Measurements from ENCODE around the gene PHF5A. TPM values are rescaled to one million over a fixed set of nuclear protein-coding genes. Genes with fewer than 3 reads are reported as not detected.

Gene PHF5A, protein sequence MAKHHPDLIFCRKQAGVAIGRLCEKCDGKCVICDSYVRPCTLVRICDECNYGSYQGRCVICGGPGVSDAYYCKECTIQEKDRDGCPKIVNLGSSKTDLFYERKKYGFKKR
- total RNA-seq (10 to 100 TPM; 27.8 to 63.9 (median 36.0) TPM), polyA plus RNA-seq (10 to 100 TPM; 22.4 to 25.8 TPM), total RNA-seq (24.5 reads per million, percentile 55 among the genes with 10 or more reads in this experiment)

DNA sequence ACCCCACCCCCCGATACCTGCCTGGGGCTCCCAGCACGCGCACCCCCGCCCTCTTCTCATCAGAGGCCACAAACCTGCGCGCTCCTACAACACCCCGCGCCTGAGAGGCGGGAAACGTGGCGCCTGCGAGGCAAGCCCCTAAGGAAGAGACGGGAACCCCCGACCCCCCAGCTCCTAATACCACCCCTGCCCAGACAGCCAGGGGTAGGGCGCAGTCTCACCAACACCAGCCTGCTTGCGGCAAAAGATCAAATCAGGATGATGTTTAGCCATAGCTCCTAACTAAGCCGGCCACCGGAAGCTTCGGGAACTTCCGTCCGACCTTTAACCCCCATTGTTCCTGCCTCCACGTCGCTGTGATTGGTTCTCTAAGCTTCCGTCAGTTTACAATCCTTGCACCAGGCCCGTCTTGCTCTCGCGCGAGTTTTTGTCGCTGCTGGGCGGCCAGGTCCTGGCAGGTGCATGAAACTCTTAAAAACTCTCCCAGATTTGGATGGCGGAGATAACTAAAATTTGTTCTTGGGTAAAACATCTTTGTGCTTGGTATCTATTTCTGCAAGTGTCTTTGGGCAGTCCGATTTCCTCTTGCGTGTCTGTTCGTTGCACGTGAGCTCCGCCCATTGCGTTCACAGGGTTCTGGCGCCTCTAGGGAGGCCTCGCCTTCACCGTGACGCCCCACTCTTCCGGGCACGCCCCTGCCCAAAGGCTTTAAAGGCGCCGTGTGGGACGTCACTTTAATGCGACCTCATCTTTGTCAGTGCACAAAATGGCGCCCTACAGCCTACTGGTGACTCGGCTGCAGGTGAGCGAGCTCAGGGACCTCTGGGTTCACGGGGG, at the start of gene PHF5A, which contains the start of gene ACO2:
Gene PHF5A, minus strand, starts transcription at position 312 of the 837 bp plus-strand sequence. Its CDS starts 39 bp downstream, at position 273.
Gene ACO2, plus strand, starts transcription at position 737 of the 837 bp plus-strand sequence. Its CDS starts 30 bp downstream, at position 767.
- Histone ChIP-seq H3K4me1 (ENCODE audit: control insufficient read depth in 2 of 2, insufficient read depth in 2 of 2, low read length in 2 of 2) (peaks cover 19 to 20% of the 10 kb centered on the region in 2 donors), H3K27ac (ENCODE audit: low read depth, low read length) (peak within 1 kb of the TSS; percentile 89), H3K9me3 (ENCODE audit: control insufficient read depth in 2 of 3, low read length in 3 of 3) (no peaks in the 10 kb centered on the region), H3K4me3 (ENCODE audit: low read length) (peak within 1 kb of the TSS; percentile 76), H3K36me3 (ENCODE audit: control insufficient read depth in 2 of 3, insufficient read depth in 3 of 3, low read length in 3 of 3) (peaks cover 14 to 48% (median 22%) of the 10 kb centered on the region in 3 experiments), H3K27me3 (ENCODE audit: control insufficient read depth in 2 of 2, insufficient read depth in 2 of 2, low read length in 2 of 2) (no peaks in the 10 kb centered on the region)
- peak; percentile 93 to 99 (median 98) for DNase-seq
- ChIA-PET POLR2A (interaction anchor here (0.6 to 4.8 kb wide), 30 partner anchors 9 to 1291 kb away, joined by 3 to 143 read pairs (median 4); partner anchors contain the start of genes PMM1, RANGAP1, RBX1 and ST13), CTCF (interaction anchor here (0.6 to 1.6 kb wide), 8 partner anchors 10 to 66 kb away, joined by 3 to 5 read pairs (median 3); partner anchors contain the start of gene TOB2)
- Mint-ChIP-seq H3K27me3 (no peaks in the 10 kb centered on the region), H3K9me3 (peaks cover 0 to 2% (median 0%) of the 10 kb centered on the region in 11 donors), H3K4me3 (peak within 1 kb of the TSS; percentile 88 to 94 (median 91)), H3K27ac (peak within 1 kb of the TSS; percentile 98 to 100 (median 99)), H3K36me3 (peaks cover 4 to 25% (median 21%) of the 10 kb centered on the region in 5 donors), H3K4me1 (peaks cover 18 to 75% (median 59%) of the 10 kb centered on the region in 7 donors)
- intact Hi-C loops (cut with micrococcal nuclease): loop anchor here (1.0 to 5.0 kb wide), 14 partner anchors 20 to 612 kb away; partner anchors contain the start of genes DESI1 (in 2 of the 2), POLR3H (in 2 of the 2), RANGAP1 (in 2 of the 2) and TEF (in 2 of the 2)
- peak; percentile 96 for ATAC-seq

DNA sequence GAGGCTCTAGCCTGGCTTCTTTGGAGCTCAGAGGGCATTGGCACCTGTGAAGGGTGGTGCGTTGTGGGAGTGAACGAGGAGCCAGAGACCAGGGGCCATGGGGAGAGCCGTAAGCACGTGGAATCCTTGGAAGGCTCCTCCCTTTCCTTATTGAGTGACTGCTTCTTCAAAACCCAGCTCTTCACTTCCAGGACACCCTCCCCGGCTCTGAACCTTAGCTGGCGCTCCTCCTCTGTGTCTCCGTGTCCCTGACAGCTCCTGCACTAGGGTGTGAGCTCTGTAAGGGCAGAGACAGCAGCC, 49.5 kb upstream of the PHF5A start:
- ChIA-PET POLR2A (interaction anchor here (0.8 to 1.4 kb wide), 3 partner anchors 9 to 49 kb away, joined by 3 read pairs; partner anchors contain the start of gene ACO2), CTCF (interaction anchor here (0.6 to 5.3 kb wide), 5 partner anchors 49 to 212 kb away, joined by 3 to 67 read pairs (median 4); partner anchors contain the start of genes ACO2 and PHF5A)
- H3K27me3 Mint-ChIP-seq: no peaks in the 10 kb centered on the region
- Histone ChIP-seq H3K27me3 (ENCODE audit: control insufficient read depth in 2 of 2, insufficient read depth in 2 of 2, low read length in 2 of 2) (no peaks in the 10 kb centered on the region), H3K27ac (ENCODE audit: low read depth, low read length) (no peak overlapping the region), H3K4me3 (ENCODE audit: low read length) (no peak overlapping the region), H3K9me3 (ENCODE audit: control insufficient read depth in 2 of 3, low read length in 3 of 3) (no peaks in the 10 kb centered on the region), H3K4me1 (ENCODE audit: control insufficient read depth in 2 of 2, insufficient read depth in 2 of 2, low read length in 2 of 2) (no peaks in the 10 kb centered on the region), H3K36me3 (ENCODE audit: control insufficient read depth in 2 of 3, insufficient read depth in 3 of 3, low read length in 3 of 3) (peaks cover 4 to 77% (median 8%) of the 10 kb centered on the region in 3 experiments)
- H3K4me1 Mint-ChIP-seq: peaks cover 0 to 5% (median 2%) of the 10 kb centered on the region in 7 donors
- peaks cover 0 to 2% (median 0%) of the 10 kb centered on the region in 11 donors for H3K9me3 Mint-ChIP-seq
- DNase-seq (no peak), ATAC-seq (no peak)
- no peak overlapping the region for H3K4me3 Mint-ChIP-seq
- H3K27ac Mint-ChIP-seq: no peak overlapping the region
- peaks cover 0 to 14% (median 3%) of the 10 kb centered on the region in 5 donors for H3K36me3 Mint-ChIP-seq
- intact Hi-C loops (cut with micrococcal nuclease): no loop called here

DNA sequence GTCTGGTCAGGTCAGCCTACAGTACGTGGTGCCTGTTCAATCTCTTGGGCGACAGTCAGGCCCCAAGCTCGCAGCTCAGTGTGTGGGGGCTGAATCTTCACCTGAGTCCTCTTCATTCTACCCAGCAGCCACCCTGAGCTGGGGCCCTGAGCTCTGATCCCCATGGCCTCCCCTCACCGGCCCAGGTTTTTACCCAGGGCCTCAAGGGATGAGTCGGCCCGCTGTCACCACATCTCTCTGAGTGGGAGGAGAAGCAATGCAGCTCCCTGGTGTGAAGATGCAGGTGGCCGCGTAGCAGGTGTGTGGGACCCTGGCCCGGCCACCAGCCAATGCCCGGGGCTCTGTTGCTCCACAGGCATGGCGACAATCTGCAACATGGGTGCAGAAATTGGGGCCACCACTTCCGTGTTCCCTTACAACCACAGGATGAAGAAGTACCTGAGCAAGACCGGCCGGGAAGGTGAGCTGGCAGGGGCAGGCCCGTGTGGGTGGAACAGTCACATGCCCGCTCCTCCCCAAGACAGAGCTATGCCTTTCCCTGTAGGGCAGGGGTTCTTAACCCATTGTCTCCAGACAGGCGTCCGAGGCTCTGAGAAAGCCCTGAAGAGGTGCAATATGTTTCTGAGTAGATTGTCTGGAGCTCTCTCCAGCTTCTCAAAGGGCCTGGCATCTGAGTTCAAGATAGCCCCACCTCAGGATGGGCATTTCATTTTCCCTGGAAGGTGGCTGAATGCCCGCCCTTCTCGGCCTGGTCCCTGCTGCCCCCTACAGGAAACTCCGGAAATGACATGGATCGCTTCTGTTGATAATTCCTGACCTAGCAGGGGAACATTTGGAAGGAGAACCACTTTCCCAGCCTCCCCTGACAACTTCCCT, 48.9 kb upstream of the PHF5A start:
- intact Hi-C loops (cut with micrococcal nuclease): loop anchor here (1.0 kb wide), 1 partner anchor 114 kb away; no protein-coding TSS in a partner anchor
- H3K27ac ChIP-seq (ENCODE audit: low read depth, low read length): no peak overlapping the region
- DNase-seq (peak in 3 of 9 donors; percentile 26 to 43 (median 41)), ATAC-seq (no peak)
- H3K4me3 Mint-ChIP-seq: no peak overlapping the region
- ChIA-PET POLR2A (interaction anchor here (0.8 to 1.4 kb wide), 2 partner anchors 13 to 48 kb away, joined by 3 read pairs; partner anchors contain the start of gene ACO2), CTCF (interaction anchor here (0.6 to 5.3 kb wide), 4 partner anchors 49 to 412 kb away, joined by 3 to 67 read pairs (median 4); partner anchors contain the start of genes ACO2 and PHF5A)
- peaks cover 0 to 2% (median 0%) of the 10 kb centered on the region in 7 donors for H3K4me1 Mint-ChIP-seq
- no peaks in the 10 kb centered on the region for H3K9me3 ChIP-seq (ENCODE audit: control insufficient read depth in 2 of 3, low read length in 3 of 3)
- H3K9me3 Mint-ChIP-seq: peaks cover 0 to 2% (median 0%) of the 10 kb centered on the region in 11 donors
- H3K36me3 ChIP-seq (ENCODE audit: control insufficient read depth in 2 of 3, insufficient read depth in 3 of 3, low read length in 3 of 3): peaks cover 4 to 77% (median 8%) of the 10 kb centered on the region in 3 experiments
- H3K4me1 ChIP-seq (ENCODE audit: control insufficient read depth in 2 of 2, insufficient read depth in 2 of 2, low read length in 2 of 2): no peaks in the 10 kb centered on the region
- H3K27me3 ChIP-seq (ENCODE audit: control insufficient read depth in 2 of 2, insufficient read depth in 2 of 2, low read length in 2 of 2): no peaks in the 10 kb centered on the region
- no peaks in the 10 kb centered on the region for H3K27me3 Mint-ChIP-seq
- peaks cover 0 to 17% (median 5%) of the 10 kb centered on the region in 5 donors for H3K36me3 Mint-ChIP-seq
- H3K4me3 ChIP-seq (ENCODE audit: low read length): no peak overlapping the region
- peak overlapping the region in 1 of 9 donors; percentile 14 for H3K27ac Mint-ChIP-seq

DNA sequence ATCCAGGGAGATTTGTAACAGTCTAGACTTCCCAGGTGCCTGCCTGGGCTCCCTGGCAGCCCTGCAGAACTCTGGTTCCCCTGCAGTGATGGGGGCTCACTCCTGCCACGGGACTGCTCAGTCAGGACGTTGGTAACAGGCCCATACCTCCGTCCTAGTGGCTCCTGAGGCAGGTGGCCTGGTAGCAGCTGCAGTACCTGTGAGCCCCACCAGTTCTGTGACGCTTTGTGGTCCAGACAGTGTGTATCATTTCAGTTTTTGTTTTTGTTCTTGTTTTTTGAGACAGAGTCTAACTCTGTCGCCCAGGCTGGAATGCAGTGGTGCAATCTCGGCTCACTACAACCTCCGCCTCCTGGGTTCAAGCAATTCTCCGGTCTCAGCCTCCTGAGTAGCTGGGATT, 48.0 kb upstream of the PHF5A start:
- peaks cover 4 to 86% (median 8%) of the 10 kb centered on the region in 3 experiments for H3K36me3 ChIP-seq (ENCODE audit: control insufficient read depth in 2 of 3, insufficient read depth in 3 of 3, low read length in 3 of 3)
- no peaks in the 10 kb centered on the region for H3K4me1 ChIP-seq (ENCODE audit: control insufficient read depth in 2 of 2, insufficient read depth in 2 of 2, low read length in 2 of 2)
- ATAC-seq (no peak), DNase-seq (no peak)
- H3K4me3 Mint-ChIP-seq: no peak overlapping the region
- peaks cover 0 to 19% (median 6%) of the 10 kb centered on the region in 5 donors for H3K36me3 Mint-ChIP-seq
- ChIA-PET POLR2A (no interaction called here), CTCF (interaction anchor here (5.3 kb wide), 1 partner anchor 114 kb away, joined by 67 read pairs; no protein-coding TSS in a partner anchor)
- peaks cover 0 to 2% (median 0%) of the 10 kb centered on the region in 11 donors for H3K9me3 Mint-ChIP-seq
- no peaks in the 10 kb centered on the region for H3K9me3 ChIP-seq (ENCODE audit: control insufficient read depth in 2 of 3, low read length in 3 of 3)
- no peaks in the 10 kb centered on the region for H3K27me3 ChIP-seq (ENCODE audit: control insufficient read depth in 2 of 2, insufficient read depth in 2 of 2, low read length in 2 of 2)
- H3K27ac Mint-ChIP-seq: peak overlapping the region in 1 of 9 donors; percentile 19
- intact Hi-C loops (cut with micrococcal nuclease): no loop called here
- H3K27me3 Mint-ChIP-seq: no peaks in the 10 kb centered on the region
- no peak overlapping the region for H3K4me3 ChIP-seq (ENCODE audit: low read length)
- peaks cover 0 to 2% (median 0%) of the 10 kb centered on the region in 7 donors for H3K4me1 Mint-ChIP-seq
- no peak overlapping the region for H3K27ac ChIP-seq (ENCODE audit: low read depth, low read length)

GRCh38 chr22:41513391-41513790, 44.9 kb upstream of the PHF5A start:
- ChIA-PET POLR2A (interaction anchor here (0.8 to 1.0 kb wide), 2 partner anchors 17 to 64 kb away, joined by 3 to 4 read pairs; no protein-coding TSS in a partner anchor), CTCF (interaction anchor here (1.0 kb wide), 1 partner anchor 110 kb away, joined by 3 read pairs; no protein-coding TSS in a partner anchor)
- H3K27me3 ChIP-seq (ENCODE audit: control insufficient read depth in 2 of 2, insufficient read depth in 2 of 2, low read length in 2 of 2): no peaks in the 10 kb centered on the region
- no peaks in the 10 kb centered on the region for H3K27me3 Mint-ChIP-seq
- intact Hi-C loops (cut with micrococcal nuclease): no loop called here
- no peak overlapping the region for H3K4me3 ChIP-seq (ENCODE audit: low read length)
- peaks cover 4 to 94% (median 16%) of the 10 kb centered on the region in 3 experiments for H3K36me3 ChIP-seq (ENCODE audit: control insufficient read depth in 2 of 3, insufficient read depth in 3 of 3, low read length in 3 of 3)
- peaks cover 2 to 25% (median 12%) of the 10 kb centered on the region in 5 donors for H3K36me3 Mint-ChIP-seq
- no peak overlapping the region for H3K27ac ChIP-seq (ENCODE audit: low read depth, low read length)
- peak overlapping the region in 2 of 9 donors; percentile 24 to 41 for H3K27ac Mint-ChIP-seq
- no peak overlapping the region for H3K4me3 Mint-ChIP-seq
- peaks cover 0 to 2% (median 0%) of the 10 kb centered on the region in 7 donors for H3K4me1 Mint-ChIP-seq
- DNase-seq (no peak), ATAC-seq (no peak)
- peaks cover 0 to 2% (median 0%) of the 10 kb centered on the region in 11 donors for H3K9me3 Mint-ChIP-seq
- no peaks in the 10 kb centered on the region for H3K9me3 ChIP-seq (ENCODE audit: control insufficient read depth in 2 of 3, low read length in 3 of 3)
- H3K4me1 ChIP-seq (ENCODE audit: control insufficient read depth in 2 of 2, insufficient read depth in 2 of 2, low read length in 2 of 2): no peaks in the 10 kb centered on the region
